GM23338 (cell line): ENCODE results near the gene NPW. TPM values are rescaled to one million over a fixed set of nuclear protein-coding genes. Genes with fewer than 3 reads are reported as not detected.
A peak's percentile ranks its signal among the peaks of the same experiment; 100 is the strongest.

Experiments
- ATAC-seq: fragments of 200-7000 bp; cut with Tn5 transposase; 3 replicates; pipeline ENCODE4 v1.9.1; 2020
- DNase-seq: peaks from one replicate; pipeline ENCODE4 v3.0.0-alpha.2; 2015; ENCODE audit warnings: low spot score
- H2AFZ ChIP-seq: fragments of 200-600 bp; sonication (generic); 2 replicates; pipeline ENCODE4 v1.8.0; 2016; ENCODE audit warnings: antibody characterized with exemption, mild to moderate bottlenecking, moderate library complexity
- H3F3A ChIP-seq: fragments of 200-600 bp; sonication (generic); replicated peaks from 2 replicates; pipeline ENCODE4 v1.8.0; 2017; ENCODE audit warnings: antibody characterized with exemption, mixed run types, low read depth
- H3K27ac ChIP-seq: fragments of 200-600 bp; sonication (generic); 2 replicates; pipeline ENCODE4 v1.6.1; 2016; ENCODE audit warnings: low read depth
- H3K27me3 ChIP-seq: fragments of 200-600 bp; sonication (generic); 2 replicates; pipeline ENCODE4 v1.8.0; 2016; ENCODE audit warnings: mild to moderate bottlenecking, mixed run types, moderate library complexity; ENCODE audit not compliant: insufficient read depth
- H3K36me3 ChIP-seq: fragments of 200-600 bp; sonication (generic); 2 replicates; pipeline ENCODE4 v1.8.0; 2016; ENCODE audit warnings: mild to moderate bottlenecking; ENCODE audit not compliant: insufficient read depth
- H3K4me1 ChIP-seq: fragments of 200-600 bp; sonication (generic); 2 replicates; pipeline ENCODE4 v1.8.0; 2016; ENCODE audit warnings: mild to moderate bottlenecking, moderate library complexity; ENCODE audit not compliant: insufficient read depth
- H3K4me2 ChIP-seq: fragments of 200-600 bp; sonication (generic); 2 replicates; pipeline ENCODE4 v1.7.1; 2017; ENCODE audit warnings: mixed run types
- H3K4me3 ChIP-seq: fragments of 200-600 bp; sonication (generic); 2 replicates; pipeline ENCODE4 v1.6.1; 2016; ENCODE audit warnings: mixed run types
- H3K79me2 ChIP-seq: fragments of 200-600 bp; sonication (generic); replicated peaks from 2 replicates; pipeline ENCODE4 v1.8.0; 2017; ENCODE audit warnings: mild to moderate bottlenecking; ENCODE audit not compliant: insufficient read depth
- H3K9me2 ChIP-seq: fragments of 200-600 bp; sonication (generic); 2 replicates; pipeline ENCODE4 v1.8.0; 2017; ENCODE audit not compliant: insufficient read depth
- H4K20me1 ChIP-seq: fragments of 200-600 bp; sonication (generic); replicated peaks from 2 replicates; pipeline ENCODE4 v1.8.0; 2017; ENCODE audit warnings: mild to moderate bottlenecking; ENCODE audit not compliant: insufficient read depth
- H3K27ac Mint-ChIP-seq: 2 replicates; pipeline ENCODE4 v1.8.0; 2020; ENCODE audit warnings: inconsistent platforms, mild to moderate bottlenecking, moderate library complexity, mixed read lengths
- H3K27me3 Mint-ChIP-seq: 3 replicates; pipeline ENCODE4 v1.8.0; 2022; ENCODE audit warnings: low read depth, mild to moderate bottlenecking, moderate library complexity, mixed read lengths, inconsistent platforms; ENCODE audit not compliant: insufficient read depth, poor library complexity
- H3K36me3 Mint-ChIP-seq: 3 replicates; pipeline ENCODE4 v1.8.0; 2021; ENCODE audit warnings: low read depth, mild to moderate bottlenecking, inconsistent platforms, moderate library complexity, mixed read lengths
- H3K4me1 Mint-ChIP-seq: 3 replicates; pipeline ENCODE4 v1.8.0; 2020; ENCODE audit warnings: mild to moderate bottlenecking, inconsistent platforms, mixed read lengths
- H3K4me3 Mint-ChIP-seq: 3 replicates; pipeline ENCODE4 v1.8.0; 2021; ENCODE audit warnings: moderate library complexity, mild to moderate bottlenecking, inconsistent platforms, mixed read lengths
- H3K9me3 Mint-ChIP-seq: 3 replicates; pipeline ENCODE4 v1.8.0; 2020; ENCODE audit warnings: moderate library complexity, mild to moderate bottlenecking, inconsistent platforms, mixed read lengths
- EZH2 ChIP-seq: fragments of 200-600 bp; sonication (generic); IDR thresholded peaks from one replicate; pipeline ENCODE4 v1.8.0; 2017; ENCODE audit warnings: antibody characterized with exemption, mild to moderate bottlenecking, low read depth; ENCODE audit not compliant: unreplicated experiment
- STAT1 ChIP-seq: IDR thresholded peaks from one replicate; pipeline ENCODE4 v1.6.1; 2016; ENCODE audit warnings: antibody characterized with exemption; ENCODE audit not compliant: unreplicated experiment
- ZNF331 ChIP-seq: fragments of 250-450 bp; sonication (Bioruptor Pico); IDR thresholded peaks from 2 replicates; pipeline ENCODE4 v1.5.0; 2020; ENCODE audit warnings: low read depth, mild to moderate bottlenecking, moderate library complexity
- polyA plus RNA-seq: library from polyadenylated mRNA; unstranded; fragments of >200 nt; fragmentation: Nextera tagmentation; extraction: Ambion mirVana; gene quantifications from 2 replicates; pipeline ENCODE4 v1.2.1, GENCODE V29; 2016
- total RNA-seq: library from RNA; depleted of rRNA; stranded (reverse); fragments of >200 nt; shearing (Covaris generic); gene quantifications from 2 replicates; pipeline ENCODE4 v1.2.3, GENCODE V29; 2014
- TF ChIP-seq, protein P1 (sequence below): fragments of 250-450 bp; sonication (Bioruptor Pico); IDR thresholded peaks from 2 replicates; pipeline ENCODE4 v1.5.0; 2020; ENCODE audit warnings: mild to moderate bottlenecking, moderate library complexity

NPW gene
- total and polyA plus RNA-seq, 2 experiments from 2014 or later, result 4.5 to 37.6 TPM

DNA sequence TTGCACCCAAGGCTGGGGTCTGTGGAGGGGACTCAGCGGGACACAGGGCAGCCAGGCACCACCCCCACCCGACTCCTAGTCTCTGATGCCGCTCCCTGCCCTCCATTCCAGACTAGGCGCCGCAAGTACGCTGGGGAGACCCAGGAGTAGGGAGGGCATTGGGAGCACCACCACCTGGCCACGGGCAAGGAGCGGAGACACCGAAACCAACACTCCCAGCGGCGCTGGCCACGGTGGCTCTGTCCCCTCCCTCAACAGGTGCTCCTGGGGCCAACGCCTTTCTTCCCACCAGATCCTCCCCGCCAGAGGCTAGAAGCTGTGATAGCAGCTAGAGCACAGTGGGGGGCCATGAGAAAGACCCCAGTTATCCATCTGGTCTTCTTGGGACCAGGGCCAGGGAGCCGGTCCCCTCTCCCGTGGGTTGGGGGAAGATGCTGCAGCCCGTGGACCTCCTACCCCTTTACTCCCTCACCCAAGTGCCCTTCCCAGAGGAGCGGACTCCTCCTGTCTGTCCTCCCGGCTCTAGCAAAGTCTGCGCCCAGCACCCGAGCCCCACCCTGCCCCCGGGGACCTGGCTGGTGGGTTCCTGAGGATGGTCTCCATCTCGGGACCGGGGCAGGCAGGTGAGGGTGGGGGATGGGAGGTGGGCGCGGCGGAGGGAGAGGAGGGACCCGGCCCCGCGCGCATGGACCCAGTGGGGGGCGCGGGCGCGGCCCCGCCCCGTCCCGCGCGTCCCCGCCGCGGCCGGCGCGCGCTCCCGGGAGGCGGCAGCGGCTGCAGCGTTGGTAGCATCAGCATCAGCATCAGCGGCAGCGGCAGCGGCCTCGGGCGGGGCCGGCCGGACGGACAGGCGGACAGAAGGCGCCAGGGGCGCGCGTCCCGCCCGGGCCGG is 30.1 kb upstream of the NPW start, which contains the start of gene SYNGR3:
TSS of gene SYNGR3 (plus strand) at position 762 of the 892 bp plus-strand sequence. CDS start 133 bp downstream, outside the sequence.
- peaks cover 46% of the 10 kb centered on the region for H3K27me3 Mint-ChIP-seq
- Histone ChIP-seq H2AFZ (peak within 1 kb of the TSS; percentile 93), H3K4me1 (peaks cover 12% of the 10 kb centered on the region; the same call in 1 of the 2 replicates), H4K20me1 (no peaks in the 10 kb centered on the region; the same call in 1 of the 2 replicates), H3K4me3 (peak within 1 kb of the TSS; percentile 86), H3K79me2 (peaks cover 9% of the 10 kb centered on the region), H3K27me3 (peaks cover 33% of the 10 kb centered on the region), H3K36me3 (no peaks in the 10 kb centered on the region), H3K9me2 (no peaks in the 10 kb centered on the region), H3K4me2 (peak within 1 kb of the TSS; percentile 97), H3F3A (peaks cover 26% of the 10 kb centered on the region), H3K27ac (no peak within 1 kb of the TSS)
- peak within 1 kb of the TSS; percentile 74 for H3K4me3 Mint-ChIP-seq
- H3K27ac Mint-ChIP-seq, result no peak within 1 kb of the TSS
- no peaks in the 10 kb centered on the region for H3K9me3 Mint-ChIP-seq
- peaks cover 19% of the 10 kb centered on the region for H3K4me1 Mint-ChIP-seq
- ATAC-seq (no peak; the same call in 2 of the 3 replicates), DNase-seq (peak; percentile 62)
- TF ChIP-seq, protein P1, sequence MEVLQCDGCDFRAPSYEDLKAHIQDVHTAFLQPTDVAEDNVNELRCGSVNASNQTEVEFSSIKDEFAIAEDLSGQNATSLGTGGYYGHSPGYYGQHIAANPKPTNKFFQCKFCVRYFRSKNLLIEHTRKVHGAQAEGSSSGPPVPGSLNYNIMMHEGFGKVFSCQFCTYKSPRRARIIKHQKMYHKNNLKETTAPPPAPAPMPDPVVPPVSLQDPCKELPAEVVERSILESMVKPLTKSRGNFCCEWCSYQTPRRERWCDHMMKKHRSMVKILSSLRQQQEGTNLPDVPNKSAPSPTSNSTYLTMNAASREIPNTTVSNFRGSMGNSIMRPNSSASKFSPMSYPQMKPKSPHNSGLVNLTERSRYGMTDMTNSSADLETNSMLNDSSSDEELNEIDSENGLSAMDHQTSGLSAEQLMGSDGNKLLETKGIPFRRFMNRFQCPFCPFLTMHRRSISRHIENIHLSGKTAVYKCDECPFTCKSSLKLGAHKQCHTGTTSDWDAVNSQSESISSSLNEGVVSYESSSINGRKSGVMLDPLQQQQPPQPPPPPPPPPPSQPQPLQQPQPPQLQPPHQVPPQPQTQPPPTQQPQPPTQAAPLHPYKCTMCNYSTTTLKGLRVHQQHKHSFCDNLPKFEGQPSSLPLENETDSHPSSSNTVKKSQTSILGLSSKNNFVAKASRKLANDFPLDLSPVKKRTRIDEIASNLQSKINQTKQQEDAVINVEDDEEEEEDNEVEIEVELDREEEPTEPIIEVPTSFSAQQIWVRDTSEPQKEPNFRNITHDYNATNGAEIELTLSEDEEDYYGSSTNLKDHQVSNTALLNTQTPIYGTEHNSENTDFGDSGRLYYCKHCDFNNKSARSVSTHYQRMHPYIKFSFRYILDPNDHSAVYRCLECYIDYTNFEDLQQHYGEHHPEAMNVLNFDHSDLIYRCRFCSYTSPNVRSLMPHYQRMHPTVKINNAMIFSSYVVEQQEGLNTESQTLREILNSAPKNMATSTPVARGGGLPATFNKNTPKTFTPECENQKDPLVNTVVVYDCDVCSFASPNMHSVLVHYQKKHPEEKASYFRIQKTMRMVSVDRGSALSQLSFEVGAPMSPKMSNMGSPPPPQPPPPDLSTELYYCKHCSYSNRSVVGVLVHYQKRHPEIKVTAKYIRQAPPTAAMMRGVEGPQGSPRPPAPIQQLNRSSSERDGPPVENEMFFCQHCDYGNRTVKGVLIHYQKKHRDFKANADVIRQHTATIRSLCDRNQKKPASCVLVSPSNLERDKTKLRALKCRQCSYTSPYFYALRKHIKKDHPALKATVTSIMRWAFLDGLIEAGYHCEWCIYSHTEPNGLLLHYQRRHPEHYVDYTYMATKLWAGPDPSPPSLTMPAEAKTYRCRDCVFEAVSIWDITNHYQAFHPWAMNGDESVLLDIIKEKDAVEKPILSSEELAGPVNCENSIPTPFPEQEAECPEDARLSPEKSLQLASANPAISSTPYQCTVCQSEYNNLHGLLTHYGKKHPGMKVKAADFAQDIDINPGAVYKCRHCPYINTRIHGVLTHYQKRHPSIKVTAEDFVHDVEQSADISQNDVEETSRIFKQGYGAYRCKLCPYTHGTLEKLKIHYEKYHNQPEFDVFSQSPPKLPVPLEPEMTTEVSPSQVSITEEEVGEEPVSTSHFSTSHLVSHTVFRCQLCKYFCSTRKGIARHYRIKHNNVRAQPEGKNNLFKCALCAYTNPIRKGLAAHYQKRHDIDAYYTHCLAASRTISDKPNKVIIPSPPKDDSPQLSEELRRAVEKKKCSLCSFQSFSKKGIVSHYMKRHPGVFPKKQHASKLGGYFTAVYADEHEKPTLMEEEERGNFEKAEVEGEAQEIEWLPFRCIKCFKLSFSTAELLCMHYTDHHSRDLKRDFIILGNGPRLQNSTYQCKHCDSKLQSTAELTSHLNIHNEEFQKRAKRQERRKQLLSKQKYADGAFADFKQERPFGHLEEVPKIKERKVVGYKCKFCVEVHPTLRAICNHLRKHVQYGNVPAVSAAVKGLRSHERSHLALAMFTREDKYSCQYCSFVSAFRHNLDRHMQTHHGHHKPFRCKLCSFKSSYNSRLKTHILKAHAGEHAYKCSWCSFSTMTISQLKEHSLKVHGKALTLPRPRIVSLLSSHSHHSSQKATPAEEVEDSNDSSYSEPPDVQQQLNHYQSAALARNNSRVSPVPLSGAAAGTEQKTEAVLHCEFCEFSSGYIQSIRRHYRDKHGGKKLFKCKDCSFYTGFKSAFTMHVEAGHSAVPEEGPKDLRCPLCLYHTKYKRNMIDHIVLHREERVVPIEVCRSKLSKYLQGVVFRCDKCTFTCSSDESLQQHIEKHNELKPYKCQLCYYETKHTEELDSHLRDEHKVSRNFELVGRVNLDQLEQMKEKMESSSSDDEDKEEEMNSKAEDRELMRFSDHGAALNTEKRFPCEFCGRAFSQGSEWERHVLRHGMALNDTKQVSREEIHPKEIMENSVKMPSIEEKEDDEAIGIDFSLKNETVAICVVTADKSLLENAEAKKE (CRISPR knock-in tag), result no peak
- H3K36me3 Mint-ChIP-seq, result peaks cover 20% of the 10 kb centered on the region

DNA sequence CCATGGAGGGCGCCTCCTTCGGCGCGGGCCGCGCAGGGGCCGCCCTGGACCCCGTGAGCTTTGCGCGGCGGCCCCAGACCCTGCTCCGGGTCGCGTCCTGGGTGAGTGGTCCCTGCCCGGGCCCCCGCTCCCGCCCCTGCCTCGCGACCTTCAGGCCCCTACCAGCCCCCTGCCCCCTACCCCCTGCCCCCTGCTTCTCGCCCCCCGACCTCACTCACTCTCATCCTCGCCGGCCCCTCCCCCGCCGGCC is 29.6 kb upstream of the NPW start:
- Histone ChIP-seq H2AFZ (no peak overlapping the region), H3K4me3 (peak overlapping the region; percentile 86), H4K20me1 (no peaks in the 10 kb centered on the region; the same call in 1 of the 2 replicates), H3K9me2 (no peaks in the 10 kb centered on the region), H3K79me2 (peaks cover 9% of the 10 kb centered on the region), H3K27ac (no peak overlapping the region), H3K36me3 (no peaks in the 10 kb centered on the region), H3K4me2 (no peak overlapping the region), H3F3A (peaks cover 22% of the 10 kb centered on the region), H3K27me3 (peaks cover 33% of the 10 kb centered on the region), H3K4me1 (peaks cover 11% of the 10 kb centered on the region; the same call in 1 of the 2 replicates)
- Mint-ChIP-seq H3K27me3 (peaks cover 43% of the 10 kb centered on the region), H3K27ac (no peak overlapping the region), H3K4me1 (peaks cover 15% of the 10 kb centered on the region), H3K9me3 (no peaks in the 10 kb centered on the region), H3K36me3 (peaks cover 15% of the 10 kb centered on the region), H3K4me3 (no peak overlapping the region; the same call in 1 of the 3 replicates)
- no peak for DNase-seq
- peak; percentile 2; the same call in 2 of the 3 replicates for ATAC-seq
- TF ChIP-seq, protein P1 (CRISPR knock-in tag), result no peak
- no peak for TF ChIP-seq STAT1
- TF ChIP-seq ZNF331 (CRISPR knock-in tag), result no peak
- no peak for TF ChIP-seq EZH2
